GM12878 (cell line): ENCODE data around the gene PHC3. TPM values are rescaled to one million over a fixed set of nuclear protein-coding genes. Genes with fewer than 3 reads are reported as not detected.

Source experiments
- ATAC-seq: fragments of 200-7000 bp; cut with Tn5 transposase; 3 replicates; pipeline ENCODE4 v1.9.1; 2020; ENCODE audit warnings: mild to moderate bottlenecking, moderate library complexity
- BruUV-seq: library from RNA; stranded (reverse); fragments of 400-500 nt; replicated peaks from 2 replicates; lab custom pipeline; 2021; lab: Mats Ljungman, UMichigan
- CTCF ChIA-PET: fragments of 300-600 bp; sonication (Branson Sonifier 250); formaldehyde crosslinking; extraction: SDS; loops from one replicate; lab custom pipeline; 2021; ENCODE audit warnings: inconsistent platforms; lab: Yijun Ruan, JAX
- POLR2A ChIA-PET: fragments of 350-600 bp; formaldehyde crosslinking; extraction: SDS; loops from one replicate; lab custom pipeline; 2021; ENCODE audit warnings: inconsistent platforms; lab: Charles Lee
- RAD21 ChIA-PET: fragments of 300-600 bp; sonication (Branson Sonifier 250); formaldehyde crosslinking; loops from one replicate; lab custom pipeline; 2023; ENCODE audit warnings: antibody characterized with exemption; ENCODE audit not compliant: unreplicated experiment; lab: Charles Lee
- SMC1A ChIA-PET: fragments of 300-600 bp; sonication (Branson Sonifier 250); formaldehyde crosslinking; loops from one replicate; lab custom pipeline; 2023; ENCODE audit not compliant: unreplicated experiment, uncharacterized antibody; lab: Charles Lee
- DNase-seq: peaks from one replicate; pipeline ENCODE4 v3.0.0-alpha.2; 2011; ENCODE audit warnings: low read depth, low spot score
- FAIRE-seq: peaks from 3 replicates; lab custom pipeline; 2011; peaks lifted over from hg19 to GRCh38; lab: Jason Lieb, UNC
- H2AFZ ChIP-seq: 2 replicates; pipeline ENCODE4 v1.6.0; 2011; ENCODE audit warnings: low read depth, low read length, control low read depth; ENCODE audit not compliant: control insufficient read depth
- H3K27ac ChIP-seq: 2 replicates; pipeline ENCODE4 v1.5.1; 2011; ENCODE audit warnings: control low read depth; ENCODE audit not compliant: control insufficient read depth, insufficient read depth
- H3K27me3 ChIP-seq, 2 experiments: replicated peaks in 1 of 2; 2 replicates each; pipeline versions ENCODE4 v1.6.0 to v1.6.1; 2011; ENCODE audit warnings: low read length in 1 of 2; ENCODE audit not compliant: control insufficient read depth in 2 of 2, insufficient read depth in 2 of 2
- H3K36me3 ChIP-seq, 2 experiments: 2 replicates each; pipeline ENCODE4 v1.5.1; 2011; ENCODE audit warnings: low read length in 1 of 2; ENCODE audit not compliant: control insufficient read depth in 2 of 2, insufficient read depth in 2 of 2
- H3K4me1 ChIP-seq: 2 replicates; pipeline ENCODE4 v1.6.1; 2011; ENCODE audit warnings: mild to moderate bottlenecking, low read length, moderate library complexity, mixed read lengths; ENCODE audit not compliant: control insufficient read depth, insufficient read depth
- H3K4me2 ChIP-seq: 2 replicates; pipeline ENCODE4 v1.6.0; 2011; ENCODE audit warnings: control low read depth; ENCODE audit not compliant: control insufficient read depth, insufficient read depth
- H3K4me3 ChIP-seq: fragments of 200-600 bp; sonication (generic); 2 replicates; pipeline ENCODE4 v1.5.1; 2016
- H3K79me2 ChIP-seq: 2 replicates; pipeline ENCODE4 v1.6.0; 2011; ENCODE audit warnings: low read length; ENCODE audit not compliant: control insufficient read depth, insufficient read depth
- H3K9ac ChIP-seq: 2 replicates; pipeline ENCODE4 v1.8.0; 2011; ENCODE audit warnings: low read length, control low read depth, mixed read lengths; ENCODE audit not compliant: control insufficient read depth, insufficient read depth
- H3K9me3 ChIP-seq: replicated peaks from 3 replicates; pipeline ENCODE4 v1.5.1; 2011; ENCODE audit warnings: mild to moderate bottlenecking, low read length; ENCODE audit not compliant: control insufficient read depth, insufficient read depth
- H4K20me1 ChIP-seq: 2 replicates; pipeline ENCODE4 v1.6.0; 2011; ENCODE audit not compliant: control insufficient read depth, insufficient read depth
- CEBPZ ChIP-seq: fragments of 150-350 bp; IDR thresholded peaks from 2 replicates; pipeline ENCODE4 v1.6.1; 2016; ENCODE audit warnings: low read depth, low read length
- HCFC1 ChIP-seq: fragments of 150-350 bp; IDR thresholded peaks from 2 replicates; pipeline ENCODE4 v1.6.1; 2014; ENCODE audit warnings: low read length
- MYB ChIP-seq: fragments of 150-350 bp; IDR thresholded peaks from 2 replicates; pipeline ENCODE4 v1.6.1; 2014; ENCODE audit warnings: mild to moderate bottlenecking, low read depth, low read length, borderline replicate concordance
- NR2F1 ChIP-seq: fragments of 450-650 bp; conservative IDR thresholded peaks from 2 replicates; pipeline ENCODE4 v1.6.1; 2017; ENCODE audit warnings: mild to moderate bottlenecking
- NRF1 ChIP-seq: conservative IDR thresholded peaks from 2 replicates; pipeline ENCODE4 v1.6.1; 2011; ENCODE audit warnings: mild to moderate bottlenecking, low read depth, low read length, improper control_type of control experiment
- POLR2AphosphoS5 ChIP-seq: IDR thresholded peaks from 2 replicates; pipeline ENCODE4 v1.6.1; 2011; ENCODE audit warnings: mild to moderate bottlenecking, low read length, inconsistent platforms
- RAD21 ChIP-seq: IDR thresholded peaks from 2 replicates; pipeline ENCODE4 v1.6.1; 2011; ENCODE audit warnings: mild to moderate bottlenecking, low read depth, low read length, moderate library complexity; ENCODE audit not compliant: insufficient read depth
- SIN3A ChIP-seq: IDR thresholded peaks from 2 replicates; pipeline ENCODE4 v1.6.1; 2012; ENCODE audit warnings: low read depth, low read length, improper control_type of control experiment
- SMARCA5 ChIP-seq: fragments of 450-650 bp; IDR thresholded peaks from 2 replicates; pipeline ENCODE4 v1.6.1; 2017; ENCODE audit warnings: mild to moderate bottlenecking
- SRF ChIP-seq, 2 experiments: IDR thresholded peaks; 2 replicates each; pipeline ENCODE4 v1.6.1; 2011; ENCODE audit warnings: low read depth in 2 of 2, low read length in 2 of 2, mild to moderate bottlenecking in 1 of 2, moderate library complexity in 1 of 2
- STAT3 ChIP-seq: IDR thresholded peaks from 2 replicates; pipeline ENCODE4 v1.6.1; 2011; ENCODE audit warnings: low read depth, low read length, improper control_type of control experiment
- WGBS: methylation state at CpG from one replicate; pipeline ENCODE4 v1.1.6; 2016; ENCODE audit warnings: low lambda C conversion rate; ENCODE audit not compliant: insufficient replicate concordance, insufficient coverage; ENCODE audit errors: missing lambda C conversion rate; 5-methylcytosine and 5-hydroxymethylcytosine counted together
- in situ Hi-C: fragments of 300-500 bp; cut with MboI; formaldehyde crosslinking; loops from 9 replicates; pipeline ENCODE4 v1.14.3; 2018; ENCODE audit warnings: mixed read lengths
- intact Hi-C: fragments of 100-400 bp; cut with micrococcal nuclease; formaldehyde crosslinking; loops from one replicate; pipeline ENCODE4 v1.14.2; 2022; ENCODE audit not compliant: unreplicated experiment
- polyA plus RNA-seq, 11 experiments: library from polyadenylated mRNA; depleted of rRNA in 4 of 11; unstranded in 6 of 11; stranded (reverse) in 5 of 11; fragments of >200 nt; fragmentation: Nextera tagmentation in 4 of 11; fragmentation: Illumina TruSeq in 1 of 11; extraction: Ambion mirVana in 4 of 11; extraction: Trizol in 1 of 11; gene quantifications; 1 replicate in 1 of 11; 2 replicates in 10 of 11; pipeline versions ENCODE4 v1.2.1 to v1.2.3, GENCODE V29; 2011 to 2016; ENCODE audit warnings: inconsistent platforms in 2 of 11, missing spikeins in 2 of 11, low read depth in 1 of 11
- total RNA-seq, 4 experiments: library from RNA; depleted of rRNA in 3 of 4; stranded (reverse); fragments of >200 nt in 3 of 4; fragmentation: Illumina TruSeq in 1 of 4; extraction: Trizol in 1 of 4; gene quantifications; 2 replicates each; pipeline versions ENCODE4 v1.2.1 to v1.2.3, GENCODE V29; 2013 to 2021
- TF ChIP-seq, protein P1 (sequence below): fragments of 450-650 bp; IDR thresholded peaks from 2 replicates; pipeline ENCODE4 v1.6.1; 2017; ENCODE audit warnings: borderline replicate concordance
- TF ChIP-seq, protein P2 (sequence below): IDR thresholded peaks from 2 replicates; pipeline ENCODE4 v1.6.1; 2011; ENCODE audit warnings: borderline replicate concordance, low read depth, mild to moderate bottlenecking, moderate library complexity, low read length; ENCODE audit not compliant: insufficient read depth, poor library complexity, severe bottlenecking
- TF ChIP-seq, protein P3 (sequence below): fragments of 450-650 bp; IDR thresholded peaks from 2 replicates; pipeline ENCODE4 v1.6.1; 2017; ENCODE audit warnings: low read depth, mild to moderate bottlenecking, moderate library complexity

PHC3 gene
- total and polyA plus RNA-seq, 10 of the 15 experiments (the other 5 are each of a cell fraction or from before 2014, with no cell fraction given) = 3.3 to 62.3 (median 22.1) TPM

GRCh38 chr3:170220871-170221270 is 39.3 kb upstream of the PHC3 start:
- H2AFZ ChIP-seq = no peak overlapping the region
- H3K4me1 ChIP-seq = no peaks in the 10 kb centered on the region
- no peaks in the 10 kb centered on the region for H3K9me3 ChIP-seq
- no peak overlapping the region for H3K4me2 ChIP-seq
- intact Hi-C loops = loop anchor here (5.0 kb wide), 1 partner anchor 36 kb away; no protein-coding TSS in a partner anchor
- ChIA-PET SMC1A (no interaction called here), CTCF (no interaction called here), POLR2A (no interaction called here), RAD21 (no interaction called here)
- BruUV-seq = no TSS peak
- H3K4me3 ChIP-seq = no peak overlapping the region
- peaks cover 11% of the 10 kb centered on the region for H3K79me2 ChIP-seq
- ATAC-seq (no peak), DNase-seq (no peak), FAIRE-seq (no peak)
- 99% methylated on average over 4 of the region's 4 CpGs for WGBS
- H3K27ac ChIP-seq = no peak overlapping the region
- H3K9ac ChIP-seq = no peak overlapping the region
- in situ Hi-C loops = no loop called here
- H3K27me3 ChIP-seq = no peaks in the 10 kb centered on the region
- no peaks in the 10 kb centered on the region for H4K20me1 ChIP-seq
- no peaks in the 10 kb centered on the region for H3K36me3 ChIP-seq
- TF ChIP-seq SMARCA5 (no peak), HCFC1 (no peak), SRF (IDR thresholded peaks at IDR 0.05; ENCODE audit: low read depth in 2 of 2, low read length in 2 of 2) (no peak), POLR2AphosphoS5 (no peak), RAD21 (no peak), SIN3A (no peak), STAT3 (no peak), NRF1 (no peak), CEBPZ (no peak), NR2F1 (no peak), MYB (no peak)
- TF ChIP-seq, protein P1, sequence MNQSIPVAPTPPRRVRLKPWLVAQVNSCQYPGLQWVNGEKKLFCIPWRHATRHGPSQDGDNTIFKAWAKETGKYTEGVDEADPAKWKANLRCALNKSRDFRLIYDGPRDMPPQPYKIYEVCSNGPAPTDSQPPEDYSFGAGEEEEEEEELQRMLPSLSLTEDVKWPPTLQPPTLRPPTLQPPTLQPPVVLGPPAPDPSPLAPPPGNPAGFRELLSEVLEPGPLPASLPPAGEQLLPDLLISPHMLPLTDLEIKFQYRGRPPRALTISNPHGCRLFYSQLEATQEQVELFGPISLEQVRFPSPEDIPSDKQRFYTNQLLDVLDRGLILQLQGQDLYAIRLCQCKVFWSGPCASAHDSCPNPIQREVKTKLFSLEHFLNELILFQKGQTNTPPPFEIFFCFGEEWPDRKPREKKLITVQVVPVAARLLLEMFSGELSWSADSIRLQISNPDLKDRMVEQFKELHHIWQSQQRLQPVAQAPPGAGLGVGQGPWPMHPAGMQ = no peak
- TF ChIP-seq, protein P2, sequence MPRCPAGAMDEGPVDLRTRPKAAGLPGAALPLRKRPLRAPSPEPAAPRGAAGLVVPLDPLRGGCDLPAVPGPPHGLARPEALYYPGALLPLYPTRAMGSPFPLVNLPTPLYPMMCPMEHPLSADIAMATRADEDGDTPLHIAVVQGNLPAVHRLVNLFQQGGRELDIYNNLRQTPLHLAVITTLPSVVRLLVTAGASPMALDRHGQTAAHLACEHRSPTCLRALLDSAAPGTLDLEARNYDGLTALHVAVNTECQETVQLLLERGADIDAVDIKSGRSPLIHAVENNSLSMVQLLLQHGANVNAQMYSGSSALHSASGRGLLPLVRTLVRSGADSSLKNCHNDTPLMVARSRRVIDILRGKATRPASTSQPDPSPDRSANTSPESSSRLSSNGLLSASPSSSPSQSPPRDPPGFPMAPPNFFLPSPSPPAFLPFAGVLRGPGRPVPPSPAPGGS = no peak
- TF ChIP-seq, protein P3, sequence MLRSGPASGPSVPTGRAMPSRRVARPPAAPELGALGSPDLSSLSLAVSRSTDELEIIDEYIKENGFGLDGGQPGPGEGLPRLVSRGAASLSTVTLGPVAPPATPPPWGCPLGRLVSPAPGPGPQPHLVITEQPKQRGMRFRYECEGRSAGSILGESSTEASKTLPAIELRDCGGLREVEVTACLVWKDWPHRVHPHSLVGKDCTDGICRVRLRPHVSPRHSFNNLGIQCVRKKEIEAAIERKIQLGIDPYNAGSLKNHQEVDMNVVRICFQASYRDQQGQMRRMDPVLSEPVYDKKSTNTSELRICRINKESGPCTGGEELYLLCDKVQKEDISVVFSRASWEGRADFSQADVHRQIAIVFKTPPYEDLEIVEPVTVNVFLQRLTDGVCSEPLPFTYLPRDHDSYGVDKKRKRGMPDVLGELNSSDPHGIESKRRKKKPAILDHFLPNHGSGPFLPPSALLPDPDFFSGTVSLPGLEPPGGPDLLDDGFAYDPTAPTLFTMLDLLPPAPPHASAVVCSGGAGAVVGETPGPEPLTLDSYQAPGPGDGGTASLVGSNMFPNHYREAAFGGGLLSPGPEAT = no peak
